ENCODE measurements around the gene STAT3. TPM values are rescaled to one million over a fixed set of nuclear protein-coding genes. Genes with fewer than 3 reads are reported as not detected.

The STAT3 gene
- 193 TPM for polyA plus RNA-seq
- long read RNA-seq, donor 1, full-length matches to known transcripts: 32 of 32 reads
- long read RNA-seq, donor 1, partial matches to known transcripts: 0 of 32 reads
- long read RNA-seq, donor 1, other reads (novel, unspliced or antisense): 0 of 32 reads
- long read RNA-seq, donor 2, full-length matches to known transcripts: 57 of 62 reads
- long read RNA-seq, donor 2, partial matches to known transcripts: 5 of 62 reads
- long read RNA-seq, donor 2, other reads (novel, unspliced or antisense): 0 of 62 reads
- long read RNA-seq, donor 3: 0 reads
- long read RNA-seq, donor 4, full-length matches to known transcripts: 8 of 8 reads
- long read RNA-seq, donor 4, partial matches to known transcripts: 0 of 8 reads
- long read RNA-seq, donor 4, other reads (novel, unspliced or antisense): 0 of 8 reads
- long read RNA-seq, donor 5, full-length matches to known transcripts: 13 of 13 reads
- long read RNA-seq, donor 5, partial matches to known transcripts: 0 of 13 reads
- long read RNA-seq, donor 5, other reads (novel, unspliced or antisense): 0 of 13 reads
- long read RNA-seq, donor 6, full-length matches to known transcripts: 80 of 85 reads
- long read RNA-seq, donor 6, partial matches to known transcripts: 5 of 85 reads
- long read RNA-seq, donor 6, other reads (novel, unspliced or antisense): 0 of 85 reads
- long read RNA-seq, donor 7, full-length matches to known transcripts: 30 of 43 reads
- long read RNA-seq, donor 7, partial matches to known transcripts: 13 of 43 reads
- long read RNA-seq, donor 7, other reads (novel, unspliced or antisense): 0 of 43 reads
- long read RNA-seq, donor 8, full-length matches to known transcripts: 56 of 66 reads
- long read RNA-seq, donor 8, partial matches to known transcripts: 10 of 66 reads
- long read RNA-seq, donor 8, other reads (novel, unspliced or antisense): 0 of 66 reads
- long read RNA-seq, donor 9, full-length matches to known transcripts: 21 of 21 reads
- long read RNA-seq, donor 9, partial matches to known transcripts: 0 of 21 reads
- long read RNA-seq, donor 9, other reads (novel, unspliced or antisense): 0 of 21 reads
- long read RNA-seq, donor 10, full-length matches to known transcripts: 73 of 79 reads
- long read RNA-seq, donor 10, partial matches to known transcripts: 0 of 79 reads
- long read RNA-seq, donor 10, other reads (novel, unspliced or antisense): 6 of 79 reads
- long read RNA-seq, donor 11, full-length matches to known transcripts: 35 of 35 reads
- long read RNA-seq, donor 11, partial matches to known transcripts: 0 of 35 reads
- long read RNA-seq, donor 11, other reads (novel, unspliced or antisense): 0 of 35 reads

DNA sequence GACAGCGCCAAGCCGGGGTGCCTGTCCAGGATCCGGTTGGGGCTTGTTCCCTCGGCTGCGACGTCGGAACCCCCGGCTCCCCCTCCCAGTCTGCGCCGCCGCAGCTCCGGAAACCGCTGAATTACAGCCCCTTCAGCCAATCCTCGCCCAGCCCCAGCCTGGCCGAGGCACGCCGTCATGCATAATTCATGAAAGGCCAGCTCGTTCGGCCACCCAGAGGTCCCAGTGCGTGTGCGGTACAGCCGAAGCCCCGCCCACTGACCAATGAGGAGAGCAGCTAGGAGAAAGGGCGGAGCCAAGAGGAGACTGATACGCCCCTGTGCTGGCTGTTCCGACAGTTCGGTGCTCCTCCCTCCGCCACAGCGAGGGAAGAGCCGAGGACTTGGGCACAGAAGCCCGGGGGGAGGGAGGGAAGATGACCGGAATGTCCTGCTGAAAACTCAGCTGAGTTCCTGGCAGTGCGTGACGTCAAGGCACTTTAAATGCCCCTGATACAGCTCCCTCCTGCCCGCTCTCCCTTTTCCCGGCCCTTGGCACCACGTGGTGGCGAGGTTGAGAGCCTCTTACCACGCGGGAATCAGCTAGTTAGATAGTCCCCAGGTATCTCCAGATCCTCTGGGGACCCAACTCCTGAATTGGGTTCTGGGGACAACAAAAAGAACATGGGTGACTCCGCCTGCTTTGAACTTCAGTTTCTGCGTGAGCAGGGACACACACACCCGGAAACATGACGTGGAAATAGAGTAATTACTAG is at the start of gene STAT3:
STAT3 (minus strand) TSS at position 62 of the 754 bp plus-strand sequence. CDS start 39,926 bp downstream, outside the sequence.
- no peaks in the 10 kb centered on the region for H3K9me3 ChIP-seq (ENCODE audit: control insufficient read depth, low read depth, low read length)
- WGBS (ENCODE audit: insufficient coverage, low lambda C conversion rate): no CpG with 5 or more reads among the region's 44 CpGs
- peak within 1 kb of the TSS; percentile 96 for H3K27ac ChIP-seq (ENCODE audit: low read length)
- peak within 1 kb of the TSS; percentile 97 for H3K4me3 ChIP-seq (ENCODE audit: low read length)
- peak; percentile 100 for DNase-seq
- peaks cover 17% of the 10 kb centered on the region for H3K4me1 ChIP-seq (ENCODE audit: control insufficient read depth, insufficient read depth, low read length)
- H3K27me3 ChIP-seq (ENCODE audit: control insufficient read depth, insufficient read depth, low read length): no peaks in the 10 kb centered on the region
- no peaks in the 10 kb centered on the region for H3K36me3 ChIP-seq (ENCODE audit: control insufficient read depth, insufficient read depth, low read length)

DNA sequence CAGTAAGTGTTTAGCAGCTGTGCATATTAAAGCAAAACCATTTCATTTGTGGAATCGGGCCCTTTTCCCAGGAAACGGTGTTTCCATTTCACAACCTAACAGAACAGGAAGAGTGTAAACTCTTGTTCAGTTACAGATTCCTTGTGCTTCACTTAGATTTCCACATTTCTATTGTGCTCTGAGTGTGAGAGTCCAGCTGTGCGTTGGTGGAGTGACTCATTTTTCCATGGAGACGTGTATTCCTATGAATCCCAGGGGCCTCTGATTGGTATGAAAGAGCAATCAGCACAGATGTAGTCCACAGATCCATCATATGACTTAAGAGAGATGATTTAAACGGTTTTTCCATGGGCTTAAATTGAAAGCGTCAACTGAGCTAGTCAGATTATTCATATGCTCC is 48.1 kb upstream of the STAT3 start:
- no peaks in the 10 kb centered on the region for H3K27me3 ChIP-seq (ENCODE audit: control insufficient read depth, insufficient read depth, low read length)
- peaks cover 3% of the 10 kb centered on the region for H3K4me1 ChIP-seq (ENCODE audit: control insufficient read depth, insufficient read depth, low read length)
- peak overlapping the region; percentile 53 for H3K27ac ChIP-seq (ENCODE audit: low read length)
- 100% methylated on average over 2 of the region's 6 CpGs for WGBS (ENCODE audit: insufficient coverage, low lambda C conversion rate)
- peak; percentile 27 to 63 for DNase-seq
- H3K9me3 ChIP-seq (ENCODE audit: control insufficient read depth, low read depth, low read length): no peaks in the 10 kb centered on the region
- no peaks in the 10 kb centered on the region for H3K36me3 ChIP-seq (ENCODE audit: control insufficient read depth, insufficient read depth, low read length)
- no peak overlapping the region for H3K4me3 ChIP-seq (ENCODE audit: low read length)

DNA sequence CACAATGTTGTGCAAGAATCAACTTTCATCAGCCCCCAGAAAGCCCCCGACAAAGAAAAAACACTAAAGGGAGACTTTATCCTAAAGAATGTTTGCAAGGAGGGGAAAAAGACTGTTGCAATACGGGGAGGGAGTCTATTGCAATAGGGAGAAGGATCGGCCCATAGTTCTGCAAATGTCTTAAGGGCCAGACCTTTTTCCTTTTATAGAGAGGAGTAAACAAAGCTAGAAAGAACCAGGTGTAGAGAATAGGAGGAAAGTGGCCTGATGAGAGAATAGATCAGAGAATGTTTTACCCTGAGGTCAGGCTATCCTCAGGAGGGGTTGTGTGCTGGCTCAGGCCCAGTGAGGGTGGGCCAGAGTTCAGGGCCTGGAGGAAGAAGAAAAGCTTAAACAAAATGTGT is 43.5 kb upstream of the STAT3 start:
- DNase-seq: peak in 1 of 2 donors; percentile 27
- Histone ChIP-seq H3K36me3 (ENCODE audit: control insufficient read depth, insufficient read depth, low read length) (no peaks in the 10 kb centered on the region), H3K9me3 (ENCODE audit: control insufficient read depth, low read depth, low read length) (no peaks in the 10 kb centered on the region), H3K27me3 (ENCODE audit: control insufficient read depth, insufficient read depth, low read length) (no peaks in the 10 kb centered on the region), H3K4me1 (ENCODE audit: control insufficient read depth, insufficient read depth, low read length) (no peaks in the 10 kb centered on the region), H3K27ac (ENCODE audit: low read length) (no peak overlapping the region), H3K4me3 (ENCODE audit: low read length) (no peak overlapping the region)
- no CpG with 5 or more reads among the region's 3 CpGs for WGBS (ENCODE audit: insufficient coverage, low lambda C conversion rate)

DNA sequence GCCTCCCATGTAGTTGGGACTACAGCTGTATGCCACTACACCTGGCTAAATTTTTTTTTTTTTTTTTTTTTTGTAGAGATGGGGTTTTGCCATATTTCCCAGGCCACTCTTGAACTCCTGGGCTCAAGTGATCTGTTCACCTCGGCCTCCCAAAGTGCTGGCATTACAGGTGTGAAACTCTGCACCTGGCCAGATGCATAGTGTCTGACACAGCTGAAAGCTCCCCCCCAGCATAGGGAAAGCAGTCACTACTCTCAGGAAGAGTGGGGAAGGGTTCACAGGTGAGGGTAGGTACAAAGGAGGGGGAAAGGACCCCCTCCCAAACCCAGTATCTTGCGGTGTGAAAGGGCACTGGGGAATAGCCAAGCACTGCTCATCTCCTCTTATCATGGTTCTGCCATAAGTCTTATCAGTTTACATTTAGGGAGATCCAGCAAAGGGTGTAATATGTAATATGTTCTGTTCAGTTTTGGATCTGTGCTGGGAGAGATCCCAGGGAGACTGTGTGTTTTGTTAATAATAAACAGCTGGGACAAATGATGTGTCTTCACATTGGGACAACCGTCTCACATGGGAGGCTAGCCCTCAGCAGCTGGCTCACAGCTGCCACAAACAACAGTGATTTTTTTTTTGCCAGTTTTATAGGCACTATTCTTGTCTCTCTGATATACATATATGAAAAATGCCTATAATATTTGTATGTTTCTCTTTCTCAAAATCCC is 41.6 kb upstream of the STAT3 start:
- Histone ChIP-seq H3K27me3 (ENCODE audit: control insufficient read depth, insufficient read depth, low read length) (no peaks in the 10 kb centered on the region), H3K4me3 (ENCODE audit: low read length) (no peak overlapping the region), H3K27ac (ENCODE audit: low read length) (no peak overlapping the region), H3K9me3 (ENCODE audit: control insufficient read depth, low read depth, low read length) (no peaks in the 10 kb centered on the region), H3K4me1 (ENCODE audit: control insufficient read depth, insufficient read depth, low read length) (no peaks in the 10 kb centered on the region), H3K36me3 (ENCODE audit: control insufficient read depth, insufficient read depth, low read length) (no peaks in the 10 kb centered on the region)
- DNase-seq: no peak
- WGBS (ENCODE audit: insufficient coverage, low lambda C conversion rate): no CpG with 5 or more reads among the region's 3 CpGs

DNA sequence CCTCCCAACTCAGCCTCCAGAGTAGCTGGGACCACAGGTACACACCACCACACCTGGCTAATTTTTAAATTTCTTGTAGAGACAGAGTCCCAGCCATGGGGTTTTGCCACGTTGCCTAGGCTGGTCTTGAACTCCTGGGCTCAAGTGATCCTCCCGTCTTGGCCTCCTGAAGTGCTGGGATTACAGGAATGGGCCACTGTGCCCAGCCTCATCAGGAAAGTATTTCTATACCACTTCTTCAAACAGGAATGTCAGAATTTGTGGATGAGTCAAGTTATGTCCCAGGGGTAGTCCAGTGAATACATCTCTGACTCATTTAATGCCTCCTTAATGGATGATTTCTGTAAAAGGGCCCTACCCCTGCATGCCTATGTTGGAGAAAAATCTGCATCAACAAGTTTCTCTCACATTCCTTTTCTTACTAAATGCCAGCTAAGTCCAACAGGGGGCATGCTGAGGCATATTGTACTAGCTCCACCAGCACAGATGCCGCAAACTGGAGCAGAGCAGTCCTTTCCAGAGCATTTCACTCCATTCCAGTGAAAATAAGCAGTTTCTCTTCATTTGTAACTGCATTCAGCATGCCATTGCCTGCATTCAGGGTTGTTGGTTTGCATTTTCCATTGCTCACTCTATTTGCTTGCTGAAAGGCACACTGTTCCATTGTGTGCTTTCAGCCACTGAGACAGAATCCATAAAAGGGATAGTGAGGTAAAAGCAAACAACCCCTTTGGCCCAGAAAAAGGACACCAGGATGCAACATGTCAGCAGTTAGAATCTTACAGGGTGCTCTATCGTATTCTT is 40.1 kb upstream of the STAT3 start:
- no CpG with 5 or more reads among the region's 4 CpGs for WGBS (ENCODE audit: insufficient coverage, low lambda C conversion rate)
- peak; percentile 51 to 70 for DNase-seq

DNA sequence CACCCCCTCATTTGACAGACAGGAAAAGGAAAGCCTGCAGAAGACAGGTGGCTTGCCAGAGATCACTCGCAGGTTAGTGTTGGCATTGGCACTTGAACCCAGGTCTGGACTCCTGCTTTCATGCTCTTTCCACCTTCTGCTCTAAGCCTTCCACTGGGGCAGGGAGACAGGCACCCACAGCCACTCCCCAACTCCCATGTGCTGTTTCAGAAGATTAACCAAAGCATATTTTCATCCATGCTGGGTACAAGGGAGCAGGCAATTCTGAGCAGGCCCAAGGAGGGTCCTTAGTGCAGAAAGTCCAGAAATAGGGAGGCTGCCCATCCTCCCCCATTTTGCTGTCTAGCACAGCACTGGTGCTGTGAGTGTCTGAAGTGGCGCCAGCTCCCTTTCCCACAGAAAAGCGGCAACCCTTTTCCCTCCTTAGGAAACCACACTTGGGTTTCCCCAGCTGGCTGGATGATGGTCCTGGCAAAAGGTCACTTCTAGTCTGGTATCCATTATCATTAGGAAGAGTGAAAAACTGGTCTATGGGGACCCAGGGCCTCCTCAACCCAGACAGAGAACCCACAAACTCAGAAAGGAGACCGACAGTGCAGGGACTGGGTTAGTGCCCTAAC is 36.9 kb upstream of the STAT3 start:
- H3K9me3 ChIP-seq (ENCODE audit: control insufficient read depth, low read depth, low read length): peaks cover 14% of the 10 kb centered on the region
- no peak overlapping the region for H3K4me3 ChIP-seq (ENCODE audit: low read length)
- WGBS (ENCODE audit: insufficient coverage, low lambda C conversion rate): no CpG with 5 or more reads among the region's 4 CpGs
- no peak for DNase-seq
- H3K27ac ChIP-seq (ENCODE audit: low read length): no peak overlapping the region
- H3K4me1 ChIP-seq (ENCODE audit: control insufficient read depth, insufficient read depth, low read length): peaks cover 18% of the 10 kb centered on the region
- no peaks in the 10 kb centered on the region for H3K36me3 ChIP-seq (ENCODE audit: control insufficient read depth, insufficient read depth, low read length)
- H3K27me3 ChIP-seq (ENCODE audit: control insufficient read depth, insufficient read depth, low read length): peaks cover 34% of the 10 kb centered on the region

More for the DNA sequence above, 40.1 kb upstream of the STAT3 start:
- Histone ChIP-seq H3K36me3 (ENCODE audit: control insufficient read depth, insufficient read depth, low read length) (no peaks in the 10 kb centered on the region), H3K9me3 (ENCODE audit: control insufficient read depth, low read depth, low read length) (no peaks in the 10 kb centered on the region), H3K4me3 (ENCODE audit: low read length) (no peak overlapping the region), H3K27ac (ENCODE audit: low read length) (no peak overlapping the region), H3K27me3 (ENCODE audit: control insufficient read depth, insufficient read depth, low read length) (peaks cover 4% of the 10 kb centered on the region), H3K4me1 (ENCODE audit: control insufficient read depth, insufficient read depth, low read length) (peaks cover 6% of the 10 kb centered on the region)

DNA sequence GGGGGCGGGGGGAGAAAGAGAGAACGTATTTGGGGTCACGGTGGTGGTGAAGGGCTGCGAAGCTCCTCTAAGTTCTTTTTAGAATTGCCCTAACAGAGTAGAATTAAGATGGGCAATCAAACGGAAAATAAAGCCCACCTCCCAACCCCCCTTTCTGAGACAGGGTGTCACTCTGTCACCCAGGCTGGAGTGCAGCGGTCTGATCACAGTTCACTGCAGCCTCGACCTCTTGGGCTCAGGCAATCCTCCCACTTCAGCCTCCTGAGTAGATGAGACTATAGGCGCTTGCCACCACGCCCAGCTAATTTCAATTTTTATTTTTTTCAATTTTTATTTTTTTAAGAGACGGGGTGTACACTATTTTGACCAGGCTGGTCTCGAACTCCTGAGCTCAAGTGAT is 35.5 kb upstream of the STAT3 start:
- Histone ChIP-seq H3K27me3 (ENCODE audit: control insufficient read depth, insufficient read depth, low read length) (peaks cover 34% of the 10 kb centered on the region), H3K36me3 (ENCODE audit: control insufficient read depth, insufficient read depth, low read length) (no peaks in the 10 kb centered on the region), H3K4me1 (ENCODE audit: control insufficient read depth, insufficient read depth, low read length) (peaks cover 18% of the 10 kb centered on the region), H3K27ac (ENCODE audit: low read length) (peak overlapping the region; percentile 56), H3K4me3 (ENCODE audit: low read length) (peak overlapping the region; percentile 82), H3K9me3 (ENCODE audit: control insufficient read depth, low read depth, low read length) (peaks cover 14% of the 10 kb centered on the region)
- DNase-seq: no peak
- 60% methylated on average over 3 of the region's 11 CpGs for WGBS (ENCODE audit: insufficient coverage, low lambda C conversion rate)

DNA sequence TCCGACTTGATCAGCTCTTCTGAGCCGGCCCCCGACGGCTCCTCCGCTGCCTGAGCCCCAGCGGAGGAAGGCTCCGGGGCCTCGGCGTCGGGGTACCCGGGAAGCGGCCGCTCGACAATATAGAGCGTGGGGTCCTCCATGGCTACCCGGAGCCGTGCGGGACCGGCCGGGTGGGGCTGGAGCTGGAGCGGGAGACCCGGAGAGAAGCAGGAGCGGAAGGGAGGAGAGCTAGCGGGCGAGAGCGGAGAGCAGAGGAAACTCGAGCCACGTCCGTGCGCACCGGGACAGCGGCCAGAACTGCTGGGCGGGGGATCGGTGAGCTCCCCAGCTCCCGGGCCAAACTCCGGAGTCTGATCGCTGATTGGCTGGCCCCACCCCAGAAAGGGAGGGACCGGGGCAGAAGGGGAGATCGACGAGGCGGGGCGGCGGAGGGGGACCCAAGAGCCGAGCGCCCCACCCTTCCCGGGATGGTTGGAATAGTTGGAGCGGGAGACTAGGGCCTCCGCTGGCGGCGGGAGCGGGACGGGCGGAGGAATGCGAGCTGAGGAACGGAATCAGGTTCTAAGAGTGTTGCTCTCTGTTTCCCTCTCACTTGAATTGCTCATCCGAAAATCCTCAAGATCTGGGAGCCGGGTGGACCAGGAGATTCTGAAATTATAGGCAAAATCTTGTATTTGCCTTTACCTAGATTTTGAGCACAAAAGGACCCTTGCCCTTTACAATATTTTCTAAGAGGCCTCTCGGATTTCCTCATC is 34.9 kb upstream of the STAT3 start, which contains the start of gene CAVIN1:
CAVIN1 (minus strand) TSS at position 299 of the 755 bp plus-strand sequence; CDS start at position 140, 159 bp downstream.
- DNase-seq: peak; percentile 84 to 89
- H3K27ac ChIP-seq (ENCODE audit: low read length): peak within 1 kb of the TSS; percentile 72
- H3K36me3 ChIP-seq (ENCODE audit: control insufficient read depth, insufficient read depth, low read length): no peaks in the 10 kb centered on the region
- H3K9me3 ChIP-seq (ENCODE audit: control insufficient read depth, low read depth, low read length): peaks cover 14% of the 10 kb centered on the region
- peaks cover 34% of the 10 kb centered on the region for H3K27me3 ChIP-seq (ENCODE audit: control insufficient read depth, insufficient read depth, low read length)
- H3K4me3 ChIP-seq (ENCODE audit: low read length): peak within 1 kb of the TSS; percentile 82
- no CpG with 5 or more reads among the region's 58 CpGs for WGBS (ENCODE audit: insufficient coverage, low lambda C conversion rate)
- H3K4me1 ChIP-seq (ENCODE audit: control insufficient read depth, insufficient read depth, low read length): peaks cover 18% of the 10 kb centered on the region
